ENCODE measurements around the gene KCNJ10. TPM values are rescaled to one million over a fixed set of nuclear protein-coding genes. Genes with fewer than 3 reads are reported as not detected.

The KCNJ10 gene
- total and polyA plus RNA-seq, 2 donors (not counting 3 experiments of a cell fraction or from before 2014, with no cell fraction given) = not detected

GRCh38 chr1:160076295-160076694 is 6.3 kb upstream of the KCNJ10 start:
- intact Hi-C loops (cut with micrococcal nuclease) = no loop called here
- Histone ChIP-seq H3K9ac (replicated peaks; ENCODE audit: extremely low read depth, insufficient read depth, low read length) (no peak overlapping the region), H3K27me3 (ENCODE audit: control insufficient read depth in 2 of 2, insufficient read depth in 2 of 2, low read length in 2 of 2) (peaks cover 30 to 39% of the 10 kb centered on the region in 2 experiments), H4K20me1 (replicated peaks; ENCODE audit: control insufficient read depth, extremely low read depth, insufficient read depth, low read length) (no peaks in the 10 kb centered on the region), H3K4me3 (replicated peaks in 1 of 3; ENCODE audit: insufficient read depth in 1 of 3, low read depth in 1 of 3, low read length in 3 of 3) (no peak overlapping the region), H3K4me1 (ENCODE audit: control insufficient read depth, extremely low read depth, insufficient read depth, low read length) (no peaks in the 10 kb centered on the region), H3K4me2 (ENCODE audit: insufficient read depth, low read length) (no peak overlapping the region), H3K27ac (ENCODE audit: insufficient read depth, low read depth, low read length) (no peak overlapping the region), H3K9me1 (replicated peaks; ENCODE audit: control insufficient read depth, extremely low read depth, insufficient read depth, low read length) (no peaks in the 10 kb centered on the region), H3K79me2 (ENCODE audit: control insufficient read depth, insufficient read depth, low read length) (no peaks in the 10 kb centered on the region), H3K36me3 (ENCODE audit: control insufficient read depth in 2 of 2, extremely low read depth in 1 of 2, insufficient read depth in 2 of 2, low read length in 2 of 2) (no peaks in the 10 kb centered on the region), H3K9me3 (replicated peaks; ENCODE audit: control insufficient read depth, insufficient read depth, low read length) (no peaks in the 10 kb centered on the region), H2AFZ (ENCODE audit: low read depth, low read length) (no peak overlapping the region)
- TF ChIP-seq MAX (IDR thresholded peaks at IDR 0.05; ENCODE audit: insufficient read depth, insufficient read length) (no peak), POLR2AphosphoS5 (IDR thresholded peaks at IDR 0.05; ENCODE audit: insufficient read depth, low read depth, low read length) (no peak), MYC (IDR thresholded peaks at IDR 0.05; ENCODE audit: low read depth, low read length) (no peak), GATA2 (IDR thresholded peaks at IDR 0.05; ENCODE audit: insufficient read depth, insufficient read length, low read depth, low read length) (no peak), EZH2 (IDR thresholded peaks at IDR 0.05; ENCODE audit: borderline replicate concordance, low read depth, low read length, severe bottlenecking) (no peak), POLR2A (IDR thresholded peaks at IDR 0.05; ENCODE audit: low read depth, low read length) (no peak), FOS (IDR thresholded peaks at IDR 0.05; ENCODE audit: borderline replicate concordance, insufficient read depth, low read length) (no peak), CTCF (IDR thresholded peaks at IDR 0.05; ENCODE audit: extremely low read depth in 1 of 2, insufficient read depth in 1 of 2, low read depth in 1 of 2, low read length in 2 of 2) (no peak), JUN (IDR thresholded peaks at IDR 0.05; ENCODE audit: borderline replicate concordance, insufficient read depth, insufficient read length, low read depth) (no peak)
- ChIA-PET CTCF (interaction anchor here (0.8 to 2.0 kb wide), 2 partner anchors 9 to 12 kb away, joined by 3 to 8 read pairs; no protein-coding TSS in a partner anchor), POLR2A (no interaction called here)
- no TSS peak for BruUV-seq (replicated peaks)
- DNase-seq (ENCODE audit: low read depth, low spot score) (no peak), FAIRE-seq (no peak)
- dilution Hi-C loops (cut with MboI; ENCODE audit: extremely low pct_ligation_motif_present, low sequenced_read_pairs) = no loop called here

Measured in endothelial cell of umbilical vein (primary cell).